HepG2 (cell line): ENCODE results near the gene TMEM258.

Experiments
- ETV5 ChIP-seq: IDR thresholded peaks from 2 replicates; pipeline ENCODE4 v1.6.1; 2018; ENCODE audit warnings: missing biosample characterization, missing genetic modification reagents, inconsistent platforms, borderline replicate concordance
- GABPA ChIP-seq, 2 experiments: IDR thresholded peaks; 2 replicates each; pipeline ENCODE4 v1.6.1; 2011 to 2016; ENCODE audit warnings: low read depth in 2 of 2, low read length in 1 of 2, missing biosample characterization in 1 of 2, missing genetic modification characterization in 1 of 2
- GABPB1 ChIP-seq: IDR thresholded peaks from 2 replicates; pipeline ENCODE4 v1.6.1; 2016; ENCODE audit warnings: mild to moderate bottlenecking, missing genetic modification reagents, moderate library complexity, missing compliant biosample characterization
- MTA3 ChIP-seq: sonication (generic); formaldehyde crosslinking; IDR thresholded peaks from 2 replicates; pipeline ENCODE4 v1.4.0; 2020; ENCODE audit warnings: missing genetic modification reagents

GRCh38 chr11:61834278-61835048 is 42.1 kb upstream of the TMEM258 start:
- TF ChIP-seq GABPB1 (CRISPR knock-in tag): no peak
- no peak for TF ChIP-seq GABPA (IDR thresholded peaks at IDR 0.05; ENCODE audit: low read depth, low read length)
- no peak for TF ChIP-seq GABPA (CRISPR knock-in tag; IDR thresholded peaks at IDR 0.05; ENCODE audit: low read depth)
- no peak for TF ChIP-seq MTA3 (CRISPR knock-in tag)
- TF ChIP-seq ETV5 (CRISPR knock-in tag): no peak
